Colonic mucosa (tissue), 4 donors: ENCODE results near the gene ADCY7. TPM values are rescaled to one million over a fixed set of nuclear protein-coding genes. Genes with fewer than 3 reads are reported as not detected.

Experiments
- DNase-seq: peaks from one replicate; pipeline ENCODE4 v3.0.0-alpha.2; 2020
- H3K27ac ChIP-seq: fragments of 200-600 bp; one replicate; pipeline ENCODE4 v1.8.0; 2021
- H3K27me3 ChIP-seq: fragments of 200-600 bp; one replicate; pipeline ENCODE4 v1.8.0; 2021
- H3K36me3 ChIP-seq: fragments of 200-600 bp; one replicate; pipeline ENCODE4 v1.8.0; 2021
- H3K4me1 ChIP-seq: fragments of 200-600 bp; one replicate; pipeline ENCODE4 v1.8.0; 2021; ENCODE audit warnings: mild to moderate bottlenecking
- H3K4me3 ChIP-seq: fragments of 200-600 bp; one replicate; pipeline ENCODE4 v1.8.0; 2021
- H3K9ac ChIP-seq, 2 donors: one replicate each; pipeline ENCODE4 v1.7.0; 2013; ENCODE audit warnings: control low read depth in 2 of 2, low read depth in 2 of 2, low read length in 2 of 2
- H3K9me3 ChIP-seq: fragments of 200-600 bp; one replicate; pipeline ENCODE4 v1.8.0; 2021
- CTCF ChIP-seq: fragments of 200-600 bp; IDR thresholded peaks from one replicate; pipeline ENCODE4 v1.8.0; 2022; ENCODE audit warnings: antibody characterized with exemption, mild to moderate bottlenecking
- intact Hi-C: fragments of 100-400 bp; cut with DNase I; formaldehyde crosslinking; loops from one replicate; pipeline ENCODE4 v1.14.1; 2022
- total RNA-seq, 2 donors: library from RNA; stranded (reverse); fragmentation: NEBNext Ultra II Directional in 1 of 2; extraction: Animal tissue kit (Norgen Biotek cat#: 25700) in 1 of 2; gene quantifications; one replicate each; pipeline ENCODE4 v1.2.1, GENCODE V29; 2021
- donor health status: healthy.
- donor health status: DM: no; HTN: no; CAD: no.
- donor health status: DM: no; HTN: no; CAD: no.

Gene ADCY7
- total RNA-seq, 2 donors from 2014 or later, result 15.8 to 19.2 TPM

- intact Hi-C loops, result no loop called here
These were observed 43.4 kb downstream of the ADCY7 start for GRCh38 chr16:50309527-50310307.

DNA sequence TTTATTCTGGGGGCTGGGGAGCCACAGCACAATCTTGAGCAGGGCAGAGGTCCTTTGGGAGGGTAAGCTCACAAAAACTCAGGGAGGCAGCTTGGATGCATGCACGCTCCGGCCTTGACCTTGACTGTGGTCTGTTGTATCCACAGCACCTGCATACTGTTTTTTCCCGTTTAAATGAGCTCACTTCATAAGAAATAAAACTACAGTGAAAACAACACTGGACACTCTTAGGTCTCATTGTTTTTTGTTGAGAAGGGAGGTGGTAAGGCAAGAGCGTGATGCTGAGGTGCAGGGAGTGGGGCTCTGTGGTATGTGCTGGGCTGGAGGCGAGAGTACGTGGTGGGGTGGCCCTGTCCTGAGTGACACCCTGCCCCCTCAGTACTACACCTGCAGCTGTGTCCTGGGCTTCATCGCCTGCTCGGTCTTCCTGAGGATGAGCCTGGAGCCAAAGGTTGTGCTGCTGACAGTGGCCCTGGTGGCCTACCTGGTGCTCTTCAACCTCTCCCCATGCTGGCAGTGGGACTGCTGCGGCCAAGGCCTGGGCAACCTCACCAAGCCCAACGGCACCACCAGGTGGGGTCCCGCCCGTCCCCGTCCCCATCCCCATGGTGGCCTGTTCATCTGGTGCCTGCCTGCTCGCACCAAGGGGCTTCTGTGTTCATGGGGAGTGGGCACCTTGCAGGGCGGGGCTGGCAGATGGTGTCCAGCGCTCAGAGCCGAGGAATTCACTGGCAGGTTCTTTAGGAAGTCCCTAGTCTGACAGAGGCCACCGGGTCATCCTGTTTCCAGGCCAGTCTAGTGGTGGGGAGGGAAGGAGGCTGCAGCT, 44.2 kb downstream of the ADCY7 start:
- no peaks in the 10 kb centered on the region for H3K36me3 ChIP-seq
- no peak overlapping the region for H3K9ac ChIP-seq
- no peak overlapping the region for H3K4me3 ChIP-seq
- no peaks in the 10 kb centered on the region for H3K27me3 ChIP-seq
- H3K9me3 ChIP-seq, result no peaks in the 10 kb centered on the region
- H3K27ac ChIP-seq, result no peak overlapping the region
- H3K4me1 ChIP-seq, result no peaks in the 10 kb centered on the region
- TF ChIP-seq CTCF, result no peak
- intact Hi-C loops, result no loop called here
- no peak for DNase-seq

More at GRCh38 chr16:50309527-50310307, 43.4 kb downstream of the ADCY7 start:
- DNase-seq, result no peak
- no peaks in the 10 kb centered on the region for H3K27me3 ChIP-seq
- no peaks in the 10 kb centered on the region for H3K4me1 ChIP-seq
- no peak overlapping the region for H3K4me3 ChIP-seq
- H3K27ac ChIP-seq, result no peak overlapping the region
- TF ChIP-seq CTCF, result no peak
- no peaks in the 10 kb centered on the region for H3K9me3 ChIP-seq
- H3K9ac ChIP-seq, result no peak overlapping the region
- no peaks in the 10 kb centered on the region for H3K36me3 ChIP-seq

DNA sequence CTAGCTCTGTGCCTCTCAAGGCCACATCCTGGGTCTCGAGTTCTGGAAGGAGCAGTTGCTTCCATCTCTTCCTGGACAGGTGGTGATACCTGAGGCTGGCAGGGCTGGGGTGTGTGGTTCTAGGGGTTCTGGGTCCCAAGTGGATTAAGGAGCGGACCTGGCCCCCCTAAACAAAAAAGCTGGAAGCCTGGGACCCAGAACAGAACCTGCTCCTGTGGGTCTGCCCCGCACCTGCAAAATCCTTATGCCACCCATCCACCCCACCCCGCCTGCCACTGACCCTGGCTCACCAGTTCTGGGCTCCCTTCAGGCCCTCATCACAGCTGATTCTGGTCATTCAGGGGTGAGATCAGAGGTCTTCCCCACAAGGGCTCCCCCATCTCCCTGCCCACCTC, 44.8 kb downstream of the ADCY7 start:
- Histone ChIP-seq H3K4me1 (no peaks in the 10 kb centered on the region), H3K27me3 (no peaks in the 10 kb centered on the region), H3K36me3 (no peaks in the 10 kb centered on the region), H3K27ac (no peak overlapping the region), H3K9me3 (no peaks in the 10 kb centered on the region), H3K4me3 (no peak overlapping the region), H3K9ac (no peak overlapping the region)
- DNase-seq, result no peak
- intact Hi-C loops, result no loop called here
- TF ChIP-seq CTCF, result no peak

GRCh38 chr16:50311891-50312501, 45.6 kb downstream of the ADCY7 start:
- no peak for TF ChIP-seq CTCF
- no peaks in the 10 kb centered on the region for H3K27me3 ChIP-seq
- H3K4me3 ChIP-seq, result no peak overlapping the region
- no peaks in the 10 kb centered on the region for H3K4me1 ChIP-seq
- no peak for DNase-seq
- H3K27ac ChIP-seq, result no peak overlapping the region
- H3K36me3 ChIP-seq, result no peaks in the 10 kb centered on the region
- H3K9me3 ChIP-seq, result no peaks in the 10 kb centered on the region
- H3K9ac ChIP-seq, result no peak overlapping the region
- intact Hi-C loops, result no loop called here

DNA sequence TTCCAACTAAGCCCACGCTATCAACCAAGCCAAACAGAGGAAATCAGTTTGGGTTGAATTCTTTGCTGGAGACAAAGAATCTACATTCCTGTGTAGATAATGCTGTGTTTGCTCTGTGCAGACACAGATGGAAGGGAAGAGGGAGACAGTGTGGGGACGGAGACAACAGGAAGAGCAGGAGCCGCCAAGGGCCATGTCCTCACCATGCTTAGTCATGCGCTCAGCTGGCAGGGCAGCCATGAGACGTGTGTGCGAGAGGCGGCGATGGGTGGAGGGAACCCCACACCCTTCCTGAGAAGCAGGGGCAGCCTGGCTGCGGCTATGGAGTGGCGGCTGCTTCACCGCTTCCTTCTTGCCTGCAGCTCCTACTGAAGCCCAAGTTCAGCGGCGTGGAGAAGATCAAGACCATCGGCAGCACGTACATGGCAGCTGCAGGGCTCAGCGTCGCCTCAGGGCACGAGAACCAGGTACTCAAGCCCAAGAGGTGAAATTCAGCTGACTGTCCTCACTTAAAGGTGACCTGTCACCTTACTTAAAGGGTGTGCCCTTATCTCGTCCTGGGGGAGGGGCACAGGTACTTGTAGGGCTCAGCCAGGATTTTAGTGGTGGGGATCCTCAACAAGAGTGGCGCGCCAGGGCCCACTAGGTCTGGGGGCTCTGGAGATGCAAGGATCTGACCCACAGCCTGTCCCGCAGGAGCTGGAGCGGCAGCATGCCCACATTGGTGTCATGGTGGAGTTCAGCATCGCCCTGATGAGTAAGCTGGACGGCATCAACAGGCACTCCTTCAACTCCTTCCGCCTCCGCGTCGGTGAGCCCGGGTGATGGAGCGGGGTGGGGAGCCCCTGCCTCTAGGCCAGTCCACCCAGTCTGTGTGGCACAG, 47.5 kb downstream of the ADCY7 start:
- Histone ChIP-seq H3K9me3 (no peaks in the 10 kb centered on the region), H3K27ac (no peak overlapping the region), H3K36me3 (no peaks in the 10 kb centered on the region), H3K4me1 (no peaks in the 10 kb centered on the region), H3K4me3 (no peak overlapping the region), H3K9ac (no peak overlapping the region), H3K27me3 (no peaks in the 10 kb centered on the region)
- no peak for TF ChIP-seq CTCF
- intact Hi-C loops, result no loop called here
- no peak for DNase-seq
